Ramos (cell line): Measurements from ENCODE around the gene COL24A1.
"Not testable (repeated sequence)": the region's sequence is repeated elsewhere in the genome, so short reads cannot be mapped to it uniquely, and the experiment has no call there.

Experiments
- in situ Hi-C: fragments of 300-500 bp; cut with MboI; formaldehyde crosslinking; loops from one replicate; pipeline ENCODE4 v1.14.3; 2022; ENCODE audit warnings: low sequenced_read_pairs; ENCODE audit not compliant: unreplicated experiment

The COL24A1 gene

DNA sequence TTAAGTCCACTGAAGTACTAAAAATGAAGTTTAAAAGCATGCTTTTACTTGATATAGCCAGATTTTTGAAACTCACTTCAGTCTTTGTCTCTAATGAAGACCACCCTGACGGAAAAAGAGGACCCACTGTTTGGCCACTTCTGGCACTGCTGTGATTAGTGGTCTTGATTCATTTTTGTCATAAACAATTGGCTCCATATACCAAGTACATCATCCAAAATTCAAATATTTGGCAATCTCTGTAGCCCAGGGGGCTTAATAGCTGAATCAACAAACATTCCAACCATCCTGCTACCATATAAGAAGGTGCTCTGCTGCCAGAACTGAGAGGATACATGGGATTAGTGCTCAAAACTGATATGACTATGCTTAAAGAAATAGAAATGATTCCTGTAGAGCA, 156.0 kb downstream of the COL24A1 start:
- in situ Hi-C loops: no loop called here

DNA sequence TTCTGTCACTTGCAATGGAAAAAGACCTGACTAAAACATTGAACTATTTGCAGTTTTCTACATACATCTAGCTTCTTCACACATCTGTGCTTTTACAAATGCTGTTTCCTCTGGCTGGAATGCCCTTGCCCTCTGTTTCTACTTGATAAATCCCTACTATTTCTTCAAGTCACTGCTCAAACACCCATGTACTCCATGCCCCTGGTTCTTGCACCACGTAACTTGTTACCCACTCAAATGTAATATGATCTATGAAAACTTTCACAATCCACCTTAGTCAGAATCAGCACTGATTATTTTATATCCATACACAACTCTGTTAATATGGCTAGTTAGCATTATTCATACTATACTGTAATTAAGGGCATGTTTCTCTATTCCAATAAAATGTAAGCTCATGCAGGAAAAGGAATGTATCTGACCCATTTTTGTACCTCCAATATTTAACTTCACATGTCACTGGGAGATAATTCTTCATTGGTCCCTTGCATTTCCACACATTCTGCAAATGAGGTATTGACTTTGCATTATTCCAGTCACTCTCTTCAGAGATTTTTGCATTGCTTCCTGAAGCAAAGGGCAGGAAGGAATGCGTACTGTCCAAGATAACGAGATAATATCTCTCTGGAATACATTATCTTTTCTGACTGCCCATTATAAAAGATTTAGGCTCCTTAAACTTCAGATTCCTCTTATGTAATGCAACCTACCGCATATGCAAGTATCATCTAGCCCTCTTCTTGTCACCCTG, 158.3 kb downstream of the COL24A1 start:
- in situ Hi-C loops: no loop called here

DNA sequence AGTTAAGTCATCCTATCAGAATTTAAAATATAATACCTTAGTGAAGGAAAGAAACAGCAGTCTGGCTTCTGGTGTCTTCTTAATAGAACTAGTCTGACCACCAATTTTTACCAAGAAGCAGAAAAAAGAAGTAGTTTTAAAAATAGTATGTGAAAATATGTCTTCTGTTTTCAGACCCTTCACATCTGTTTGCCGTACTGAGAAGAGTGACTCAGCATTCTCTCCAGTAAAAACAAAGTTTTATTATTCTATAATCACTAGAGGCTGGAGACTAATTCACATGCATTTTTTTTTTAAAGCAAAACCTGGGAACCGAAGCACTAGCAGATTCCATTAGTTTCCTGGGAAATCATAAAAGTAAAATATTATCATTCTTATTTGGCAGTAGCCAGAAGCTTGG, 163.8 kb downstream of the COL24A1 start:
- in situ Hi-C loops: no loop called here

DNA sequence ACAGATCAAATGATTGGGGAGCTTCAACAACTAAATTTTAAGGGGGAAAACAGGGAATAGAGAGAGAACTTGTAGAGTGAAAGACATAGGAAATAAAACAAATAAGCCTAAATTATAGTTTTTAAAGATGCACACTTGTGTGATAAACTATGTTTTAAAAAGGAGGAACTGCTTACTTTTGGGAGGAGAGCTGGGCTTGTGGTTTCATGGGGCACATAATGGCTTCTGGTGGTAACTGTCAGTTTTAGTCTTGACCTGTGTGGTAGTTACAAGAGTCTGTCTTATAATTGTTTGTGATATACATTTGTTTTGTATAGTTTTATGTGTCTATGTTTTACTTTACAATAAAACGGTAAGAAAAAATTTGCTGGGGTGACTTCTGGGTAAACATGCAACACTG, 165.3 kb downstream of the COL24A1 start:
- in situ Hi-C loops: no loop called here

DNA sequence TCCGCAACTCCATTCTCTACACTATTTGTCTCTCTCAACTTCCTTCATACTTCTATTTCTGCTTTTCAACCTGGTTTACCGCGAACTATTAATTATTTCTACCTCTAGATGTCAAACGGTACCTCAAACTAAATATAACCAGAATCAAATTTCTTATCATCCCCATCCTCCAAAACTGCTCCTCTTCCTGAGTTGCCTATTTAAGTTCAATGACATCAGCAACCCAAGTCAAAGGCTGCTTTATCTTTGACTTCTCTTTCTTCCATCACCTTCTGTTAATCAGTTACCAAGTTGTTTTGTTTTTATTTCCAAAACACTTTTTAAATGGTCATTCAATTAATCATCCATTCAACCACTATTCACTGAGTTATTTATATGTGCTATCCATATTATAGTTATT, 171.9 kb downstream of the COL24A1 start:
- in situ Hi-C loops: no loop called here

DNA sequence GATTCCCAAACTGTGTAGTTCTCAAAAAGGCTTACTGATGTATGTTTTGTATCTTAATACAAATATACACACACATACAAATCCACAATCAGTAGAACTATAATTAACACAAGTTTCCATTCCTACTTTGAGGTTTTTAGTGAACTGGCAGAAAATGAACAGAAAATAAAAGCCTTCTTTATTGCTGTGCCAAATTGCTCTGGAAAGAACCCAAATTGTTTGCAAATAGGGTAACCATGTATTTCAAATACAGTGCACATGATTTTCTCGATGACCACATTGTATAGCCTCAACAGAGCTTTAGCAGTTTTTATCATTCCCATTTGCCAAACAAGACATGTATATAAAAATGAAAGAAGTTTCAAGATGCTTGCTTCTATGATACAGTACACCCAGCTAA, 173.3 kb downstream of the COL24A1 start:
- in situ Hi-C loops: no loop called here

DNA sequence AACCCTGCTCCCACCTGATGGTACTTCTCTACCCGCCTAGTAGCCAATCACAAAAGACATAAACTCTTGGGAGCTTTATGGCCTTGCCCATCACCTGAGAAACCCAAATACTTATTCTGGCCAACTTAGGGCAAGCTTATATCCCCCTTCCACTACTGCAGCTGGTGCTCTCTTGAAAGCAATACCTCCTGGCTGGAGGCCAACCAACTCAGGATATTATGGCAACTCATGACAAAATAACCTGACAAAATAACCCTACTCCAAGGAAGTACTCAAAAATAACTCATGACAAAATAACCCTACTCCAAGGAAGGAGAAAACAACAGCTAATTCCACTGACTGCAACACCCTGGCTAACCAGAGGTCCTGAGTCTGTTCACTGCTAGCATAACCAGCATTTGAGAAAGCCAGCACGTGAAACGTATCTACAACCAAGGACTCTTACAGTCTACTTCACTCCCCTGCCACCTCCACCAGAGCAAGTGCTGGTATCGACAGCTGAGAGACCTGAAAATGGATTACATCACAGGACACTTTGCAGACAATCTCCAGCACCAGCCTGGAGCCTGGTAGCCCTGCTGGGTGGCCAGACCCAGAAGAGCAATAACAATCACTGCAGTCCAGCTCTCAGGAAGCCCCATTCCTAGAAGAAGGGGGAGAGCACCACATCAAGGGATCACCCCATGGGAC, 179.9 kb downstream of the COL24A1 start:
- in situ Hi-C loops: no loop called here

DNA sequence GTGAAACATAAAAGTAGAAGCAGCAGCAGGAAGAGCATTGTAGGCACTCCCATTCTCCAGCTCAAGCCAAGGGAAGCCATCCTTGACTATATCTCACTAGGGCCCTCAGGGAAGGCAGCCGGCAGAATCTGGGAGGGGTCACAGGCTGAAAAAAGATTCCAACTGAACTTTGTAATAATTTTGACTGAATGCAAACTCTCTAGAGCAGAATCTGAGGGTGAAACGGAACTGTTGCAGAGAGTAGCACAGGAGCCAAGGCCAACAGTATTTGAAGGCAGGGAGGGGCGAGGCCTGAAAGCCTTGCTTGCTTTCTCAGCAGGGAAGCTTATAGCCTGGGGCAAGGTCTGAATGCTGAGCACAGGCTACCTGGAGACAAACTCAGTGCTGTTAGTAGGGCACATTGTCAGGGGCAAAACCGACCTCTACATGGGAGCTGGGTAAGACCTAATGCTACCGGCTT, 180.6 kb downstream of the COL24A1 start:
- in situ Hi-C loops: no loop called here

DNA sequence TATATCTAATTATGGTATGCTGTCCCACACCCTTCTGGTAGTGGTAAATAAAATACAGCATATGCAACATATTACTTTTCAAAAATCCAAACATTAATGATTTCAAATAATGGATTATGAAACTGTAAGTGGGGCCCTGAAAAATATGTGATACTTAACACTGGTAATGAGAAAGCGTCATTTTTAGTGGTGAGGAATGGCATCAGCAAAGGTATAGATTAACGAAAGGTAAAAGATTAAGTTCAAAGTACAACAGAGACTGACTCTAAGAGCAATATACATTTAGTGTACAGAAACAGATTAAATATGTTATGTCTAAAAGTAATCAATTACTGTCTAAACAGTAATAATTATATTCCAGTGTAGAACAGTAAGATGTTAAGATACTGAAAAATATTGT, 194.1 kb downstream of the COL24A1 start:
- in situ Hi-C loops: no loop called here

DNA sequence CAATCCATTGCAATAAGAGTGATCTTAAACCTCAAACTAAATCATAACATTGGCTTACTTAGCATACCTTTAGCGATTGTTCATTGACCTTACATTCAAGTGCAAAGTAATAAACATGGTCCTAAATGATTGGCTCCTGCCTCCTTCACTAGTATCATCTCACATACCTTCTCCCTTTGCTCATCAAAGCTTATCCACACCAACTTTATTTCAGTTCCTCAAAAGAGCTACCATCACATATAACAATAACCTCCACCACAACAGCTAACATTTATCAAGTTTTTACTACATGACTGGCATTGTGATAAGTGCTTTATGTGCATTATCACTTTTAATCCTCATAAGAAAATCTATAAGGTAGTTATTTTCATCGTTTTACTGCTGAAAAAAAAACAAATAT, 198.8 kb downstream of the COL24A1 start:
- in situ Hi-C loops: no loop called here

DNA sequence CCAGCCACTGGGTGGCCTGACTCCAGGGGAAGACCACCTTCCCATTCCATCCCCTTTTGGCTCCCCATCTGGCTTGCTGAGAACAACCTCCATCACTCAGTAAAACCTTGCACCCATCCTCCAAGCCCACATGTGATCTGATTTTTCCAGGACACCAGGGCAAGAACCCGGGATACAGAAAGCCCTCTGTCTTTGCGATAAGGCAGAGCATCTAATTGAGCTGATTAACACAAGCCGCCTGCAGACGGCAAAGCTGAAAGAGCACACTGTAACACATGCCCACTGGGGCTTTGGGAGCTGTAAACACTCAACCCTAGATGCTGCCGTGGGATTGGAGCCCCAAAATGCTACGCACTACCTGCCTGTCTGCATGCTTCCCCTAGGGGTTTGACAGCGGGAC, 201.4 kb downstream of the COL24A1 start:
- in situ Hi-C loops: not testable (repeated sequence)

DNA sequence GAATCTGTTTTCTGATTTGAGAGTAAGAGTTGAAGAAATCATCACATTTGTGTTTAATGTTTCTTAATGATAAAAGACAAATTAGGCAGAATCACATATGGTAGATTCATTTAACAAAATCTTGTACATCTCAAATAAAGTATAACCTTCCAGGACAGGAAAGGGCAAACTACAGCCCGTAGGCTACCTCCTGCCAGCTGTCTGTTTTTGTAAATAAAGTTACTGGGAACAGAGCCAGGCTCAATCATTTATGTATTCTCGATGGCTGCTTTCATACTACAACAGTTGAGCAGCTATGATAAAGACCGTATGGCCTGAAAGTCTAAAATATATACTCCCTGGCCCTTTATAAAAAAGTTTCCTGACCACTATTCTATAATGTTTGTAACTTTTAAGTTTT, 204.1 kb downstream of the COL24A1 start:
- in situ Hi-C loops: no loop called here

DNA sequence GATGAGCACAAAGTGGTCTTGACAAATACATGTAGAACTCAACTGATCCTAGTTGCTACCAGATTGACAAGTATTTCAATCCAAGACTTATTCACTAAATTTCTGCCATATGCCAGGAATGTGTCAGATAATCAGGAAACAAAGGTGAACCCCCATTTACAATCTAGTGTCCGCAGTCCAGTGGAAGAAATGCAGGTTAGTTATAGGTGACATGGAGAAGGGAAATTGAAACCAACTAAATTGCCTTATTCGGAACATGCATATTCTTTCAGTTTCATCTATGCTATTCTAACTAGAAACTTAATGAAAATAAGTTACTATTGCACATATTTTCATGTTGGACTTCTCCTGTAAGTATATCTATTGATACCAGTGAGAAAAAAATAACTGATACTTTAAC, 209.4 kb downstream of the COL24A1 start:
- in situ Hi-C loops: no loop called here

DNA sequence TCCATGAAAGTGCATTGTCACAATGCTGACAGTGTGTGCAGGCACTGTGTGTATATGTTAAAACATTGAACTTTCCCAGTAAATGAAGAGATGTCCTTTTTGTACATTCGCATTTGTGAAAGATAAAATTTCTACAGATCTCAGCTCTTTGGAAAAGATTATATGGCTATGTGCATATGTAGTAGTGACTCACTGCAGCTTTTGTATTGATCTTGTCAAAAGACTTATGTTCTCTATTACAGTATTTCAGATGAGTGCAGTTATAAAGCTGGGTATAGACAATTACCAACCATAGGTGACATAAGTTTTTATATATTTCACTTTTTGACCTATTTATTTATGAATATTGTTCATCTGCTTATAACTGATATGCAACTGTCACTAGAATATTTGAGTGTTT, 212.6 kb downstream of the COL24A1 start:
- in situ Hi-C loops: no loop called here

DNA sequence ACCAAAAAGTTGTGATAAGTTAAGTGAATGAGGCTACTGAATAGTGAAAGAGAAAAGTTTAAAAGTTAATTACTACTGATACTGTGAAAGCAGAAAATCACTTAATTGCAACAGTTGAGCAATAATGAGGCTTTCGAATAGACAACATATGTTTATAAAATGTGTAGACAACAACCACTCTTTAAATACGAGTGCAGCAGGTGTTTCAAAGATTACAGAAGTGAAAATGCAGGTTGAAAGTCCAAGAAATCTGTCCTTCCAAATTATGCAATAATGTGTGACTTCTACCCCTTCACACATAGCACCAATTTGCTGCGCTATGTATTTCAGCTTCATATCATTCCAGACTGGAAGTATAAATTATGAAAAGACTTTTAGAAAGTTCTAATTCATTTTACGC, 213.0 kb downstream of the COL24A1 start:
- in situ Hi-C loops: no loop called here

DNA sequence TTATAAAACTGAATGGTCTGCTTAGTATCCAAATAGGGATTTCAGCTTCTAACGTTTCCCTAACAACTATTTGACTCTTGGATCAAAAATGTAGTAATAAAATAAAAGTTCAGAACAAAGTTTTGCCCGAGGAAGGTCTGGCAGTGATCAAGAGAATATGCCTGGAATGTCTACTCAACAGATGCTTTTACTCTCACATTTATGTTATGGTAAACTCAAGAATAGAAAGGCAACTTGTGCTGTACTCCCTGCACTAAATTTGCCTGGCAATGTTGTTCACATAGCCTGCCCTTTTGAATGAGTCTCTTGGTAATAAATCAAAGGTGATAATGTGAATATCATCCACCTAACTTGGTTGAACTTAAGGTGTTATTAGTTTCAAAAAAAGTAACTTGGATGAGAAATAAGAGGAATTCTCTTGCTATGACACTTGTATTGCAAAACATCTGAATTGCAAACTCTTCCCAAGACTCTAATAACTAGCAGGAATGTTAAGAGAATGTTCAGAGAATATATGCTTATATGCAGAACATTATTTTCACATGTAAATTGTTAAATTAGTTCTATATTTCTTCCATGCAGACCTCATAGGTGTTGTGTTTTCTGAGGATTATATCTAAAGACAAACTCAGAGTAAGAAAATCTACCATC, 215.8 kb downstream of the COL24A1 start:
- in situ Hi-C loops: no loop called here

DNA sequence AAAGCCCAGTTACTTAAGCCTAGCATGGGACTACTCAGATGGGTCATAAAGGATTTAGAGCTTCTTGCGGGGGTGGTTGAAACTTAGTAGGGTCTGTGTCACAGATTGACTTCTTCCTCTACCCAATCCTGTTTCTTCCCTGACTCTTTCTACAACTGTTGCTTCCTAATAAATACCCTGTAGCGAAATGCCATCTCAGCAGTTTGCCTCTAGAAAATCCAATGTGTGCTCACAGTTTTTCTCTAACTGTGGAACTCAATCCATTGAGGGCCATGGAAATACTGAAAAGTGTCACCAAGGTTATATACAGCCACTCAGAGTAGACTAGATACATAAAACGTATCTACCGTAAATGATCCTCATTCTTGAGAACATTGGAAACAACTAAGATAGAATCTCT, 217.7 kb downstream of the COL24A1 start:
- in situ Hi-C loops: no loop called here

DNA sequence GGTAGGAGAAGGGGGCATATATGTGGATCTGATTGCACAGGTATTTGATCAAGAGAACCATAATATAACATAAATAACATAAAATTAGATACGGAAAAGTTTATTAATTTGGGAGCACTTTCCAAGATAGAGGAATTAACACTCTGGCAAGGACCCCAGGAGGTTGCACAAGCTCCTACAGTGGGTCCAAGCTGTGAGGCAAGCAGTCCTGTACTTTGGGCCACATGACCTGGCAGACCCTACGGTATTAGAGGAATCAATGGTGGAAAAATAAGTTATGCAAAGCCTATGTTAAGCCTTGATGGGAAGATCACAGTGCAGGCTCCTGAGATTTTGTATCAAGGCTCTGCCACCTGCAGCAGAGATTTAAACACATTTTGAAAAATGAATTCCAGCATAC, 220.1 kb downstream of the COL24A1 start:
- in situ Hi-C loops: no loop called here

DNA sequence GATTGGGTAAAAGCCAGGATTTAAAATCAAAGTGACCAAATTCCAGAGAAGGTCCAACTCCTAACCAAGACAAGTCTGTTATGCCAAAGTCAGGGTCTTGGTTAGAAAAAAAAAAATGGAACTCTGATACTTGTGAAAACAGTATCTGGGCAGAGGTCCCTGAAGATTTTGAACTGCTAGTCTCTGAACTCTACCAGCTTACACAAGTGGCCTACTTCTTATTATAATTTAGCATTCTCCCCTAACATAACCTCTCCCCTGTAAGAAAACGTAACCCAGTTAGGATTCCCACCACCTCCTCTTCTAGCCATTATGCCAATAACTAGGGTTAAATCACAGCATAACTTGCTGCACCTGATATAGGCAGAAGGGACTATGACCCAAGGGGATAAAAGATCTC, 220.5 kb downstream of the COL24A1 start:
- in situ Hi-C loops: no loop called here

DNA sequence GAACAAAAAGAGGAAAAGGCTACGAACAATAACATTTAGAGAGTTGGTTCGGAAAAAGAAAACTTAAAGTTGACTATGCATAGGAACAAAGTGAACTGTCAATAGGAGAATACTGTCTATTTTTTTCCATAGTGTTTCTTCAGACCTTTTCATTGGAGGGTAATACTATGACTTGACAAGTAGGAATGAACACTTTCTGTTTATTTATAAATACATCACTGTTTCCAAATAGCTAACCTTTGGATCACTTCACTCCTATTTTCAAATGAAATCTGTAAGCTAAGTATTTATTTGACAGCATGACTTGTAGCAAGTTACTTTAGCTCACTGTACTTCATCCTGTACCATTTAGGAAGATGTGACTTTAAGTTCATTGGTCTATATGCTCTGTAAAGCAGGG, 221.3 kb downstream of the COL24A1 start:
- in situ Hi-C loops: no loop called here

DNA sequence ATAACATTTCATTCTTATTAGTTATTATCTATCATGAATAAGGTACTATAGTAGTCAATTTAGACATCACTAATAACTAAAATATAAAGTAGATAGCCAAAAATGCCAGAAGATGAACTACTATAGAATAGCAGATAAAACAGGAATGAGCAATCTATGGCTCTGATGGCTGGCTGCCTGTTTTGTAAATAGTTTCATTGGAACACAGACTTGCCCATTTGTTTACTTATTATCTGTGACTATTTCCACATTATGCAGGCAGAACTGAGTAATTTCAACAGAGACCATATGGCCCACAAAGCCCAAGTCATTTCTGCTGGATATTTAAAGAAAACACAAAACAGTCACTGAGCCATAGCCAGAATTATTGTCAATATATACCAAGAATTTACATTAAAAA, 222.1 kb downstream of the COL24A1 start:
- in situ Hi-C loops: no loop called here
